Mesothelial cell of epicardium (in vitro differentiated cells): ENCODE data around the gene JAM3. TPM values are rescaled to one million over a fixed set of nuclear protein-coding genes. Genes with fewer than 3 reads are reported as not detected.

ENCODE experiments used
- DNase-seq, 2 experiments: peaks; one replicate each; pipeline ENCODE4 v3.0.0; 2021; ENCODE audit warnings: low spot score in 2 of 2; ENCODE audit not compliant: unreplicated experiment in 2 of 2
- H3K27ac Mint-ChIP-seq: 2 replicates; pipeline ENCODE4 v1.8.0; 2021; ENCODE audit warnings: mixed read lengths
- H3K27me3 Mint-ChIP-seq: 2 replicates; pipeline ENCODE4 v1.8.0; 2021; ENCODE audit warnings: low read depth, mixed read lengths
- H3K36me3 Mint-ChIP-seq: 2 replicates; pipeline ENCODE4 v1.8.0; 2021; ENCODE audit warnings: mixed read lengths
- H3K4me1 Mint-ChIP-seq: 2 replicates; pipeline ENCODE4 v1.8.0; 2021; ENCODE audit warnings: mixed read lengths
- H3K4me3 Mint-ChIP-seq: 2 replicates; pipeline ENCODE4 v1.8.0; 2021; ENCODE audit warnings: mild to moderate bottlenecking, moderate library complexity, mixed read lengths
- H3K9me3 Mint-ChIP-seq: 2 replicates; pipeline ENCODE4 v1.8.0; 2021; ENCODE audit warnings: mixed read lengths
- total RNA-seq: library from RNA; stranded (reverse); gene quantifications from 3 replicates; pipeline ENCODE4 v1.2.1, GENCODE V29; 2021
- TF ChIP-seq, protein P1 (sequence below): fragments of 200-600 bp; sonication (generic); IDR thresholded peaks from one replicate; pipeline ENCODE4 v1.5.0; 2021; ENCODE audit warnings: antibody characterized with exemption; ENCODE audit not compliant: unreplicated experiment

JAM3 gene
- total RNA-seq, 1 donor from 2014 or later, result 36.2 TPM

DNA sequence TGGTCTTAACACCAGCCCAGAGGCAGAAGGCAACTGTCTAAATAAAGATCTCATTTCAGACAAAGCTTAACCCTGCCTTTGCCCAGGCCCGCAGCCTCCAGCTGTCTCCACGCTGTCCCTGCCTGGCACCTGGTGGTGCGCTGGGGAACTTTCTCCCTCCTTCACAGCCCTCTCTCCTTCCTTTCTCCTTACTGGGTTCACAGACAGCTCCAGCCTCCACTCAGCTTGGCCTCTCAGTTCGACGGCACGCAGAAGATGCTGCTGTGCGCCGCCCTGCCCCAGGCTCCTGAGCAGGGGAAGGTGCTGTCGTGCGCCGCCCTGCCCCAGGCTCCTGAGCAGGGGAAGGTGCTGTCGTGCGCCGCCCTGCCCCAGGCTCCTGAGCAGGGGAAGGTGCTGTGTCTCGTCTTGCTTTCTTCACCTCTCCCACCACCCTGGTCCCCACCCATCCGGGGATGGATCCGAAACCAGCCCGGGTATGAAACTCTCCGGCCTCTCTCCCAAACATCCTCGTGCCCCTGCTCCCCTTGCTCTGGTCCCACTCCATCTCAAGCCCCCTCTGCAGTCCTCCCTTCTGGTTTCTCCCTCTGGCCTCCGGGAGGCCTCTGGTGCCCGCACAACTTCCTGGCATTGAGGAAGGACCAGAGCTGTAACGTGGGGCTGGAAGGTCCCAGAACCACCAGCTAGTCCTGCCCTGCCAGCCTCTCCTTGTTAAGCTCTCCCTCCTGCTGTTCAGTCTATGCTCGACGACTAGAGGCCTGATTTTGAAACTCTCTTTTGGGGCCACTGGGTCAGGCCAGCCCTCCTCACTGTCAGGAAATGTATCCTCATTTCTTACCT, 22.9 kb upstream of the JAM3 start:
- no peak overlapping the region for H3K4me3 Mint-ChIP-seq
- H3K36me3 Mint-ChIP-seq, result no peaks in the 10 kb centered on the region
- no peak for DNase-seq
- H3K9me3 Mint-ChIP-seq, result no peaks in the 10 kb centered on the region
- peaks cover 39% of the 10 kb centered on the region for H3K27me3 Mint-ChIP-seq
- H3K27ac Mint-ChIP-seq, result no peak overlapping the region
- TF ChIP-seq, protein P1, sequence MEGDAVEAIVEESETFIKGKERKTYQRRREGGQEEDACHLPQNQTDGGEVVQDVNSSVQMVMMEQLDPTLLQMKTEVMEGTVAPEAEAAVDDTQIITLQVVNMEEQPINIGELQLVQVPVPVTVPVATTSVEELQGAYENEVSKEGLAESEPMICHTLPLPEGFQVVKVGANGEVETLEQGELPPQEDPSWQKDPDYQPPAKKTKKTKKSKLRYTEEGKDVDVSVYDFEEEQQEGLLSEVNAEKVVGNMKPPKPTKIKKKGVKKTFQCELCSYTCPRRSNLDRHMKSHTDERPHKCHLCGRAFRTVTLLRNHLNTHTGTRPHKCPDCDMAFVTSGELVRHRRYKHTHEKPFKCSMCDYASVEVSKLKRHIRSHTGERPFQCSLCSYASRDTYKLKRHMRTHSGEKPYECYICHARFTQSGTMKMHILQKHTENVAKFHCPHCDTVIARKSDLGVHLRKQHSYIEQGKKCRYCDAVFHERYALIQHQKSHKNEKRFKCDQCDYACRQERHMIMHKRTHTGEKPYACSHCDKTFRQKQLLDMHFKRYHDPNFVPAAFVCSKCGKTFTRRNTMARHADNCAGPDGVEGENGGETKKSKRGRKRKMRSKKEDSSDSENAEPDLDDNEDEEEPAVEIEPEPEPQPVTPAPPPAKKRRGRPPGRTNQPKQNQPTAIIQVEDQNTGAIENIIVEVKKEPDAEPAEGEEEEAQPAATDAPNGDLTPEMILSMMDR, result peak; percentile 33
- H3K4me1 Mint-ChIP-seq, result peaks cover 10% of the 10 kb centered on the region

DNA sequence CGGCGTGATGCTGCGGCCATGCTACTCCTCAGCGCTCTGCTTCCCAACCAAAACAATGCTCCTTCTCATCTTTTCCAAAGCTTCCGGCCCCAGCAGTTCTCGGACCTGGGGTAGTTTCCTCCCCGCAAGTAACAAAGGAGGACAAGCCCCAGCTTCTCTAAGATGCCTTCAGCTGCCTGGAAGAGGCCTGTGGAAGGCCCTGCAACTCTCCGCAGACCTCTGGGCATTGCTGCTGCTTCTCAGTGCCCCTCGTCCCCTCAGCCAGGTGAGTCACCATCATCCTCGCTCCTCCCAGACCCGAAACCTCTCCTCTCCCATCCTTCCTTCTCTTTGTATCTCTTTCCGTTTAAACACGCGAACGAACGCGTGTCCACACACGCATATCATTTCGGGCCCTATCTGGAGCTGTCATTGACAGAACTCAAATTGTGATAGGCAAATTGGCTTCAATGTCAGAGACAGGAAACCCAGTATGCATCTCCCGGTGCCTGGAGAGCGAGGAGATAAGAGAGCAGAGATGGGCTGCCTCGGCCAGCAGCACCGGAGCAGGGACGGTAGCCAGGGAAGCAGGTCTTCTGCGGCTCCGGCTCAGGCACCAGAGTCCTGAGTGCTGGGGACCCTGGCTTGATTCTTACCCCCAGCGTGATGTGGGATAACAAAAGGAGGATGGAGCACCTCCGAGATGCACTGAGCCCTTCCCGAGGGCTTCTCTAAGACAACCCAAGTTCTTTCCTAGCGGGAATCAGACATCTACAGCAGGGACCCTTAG, 22.0 kb upstream of the JAM3 start:
- Mint-ChIP-seq H3K27me3 (peaks cover 39% of the 10 kb centered on the region), H3K9me3 (no peaks in the 10 kb centered on the region), H3K4me1 (peaks cover 7% of the 10 kb centered on the region), H3K4me3 (no peak overlapping the region), H3K27ac (no peak overlapping the region), H3K36me3 (no peaks in the 10 kb centered on the region)
- DNase-seq, result no peak
- TF ChIP-seq, protein P1, result no peak

DNA sequence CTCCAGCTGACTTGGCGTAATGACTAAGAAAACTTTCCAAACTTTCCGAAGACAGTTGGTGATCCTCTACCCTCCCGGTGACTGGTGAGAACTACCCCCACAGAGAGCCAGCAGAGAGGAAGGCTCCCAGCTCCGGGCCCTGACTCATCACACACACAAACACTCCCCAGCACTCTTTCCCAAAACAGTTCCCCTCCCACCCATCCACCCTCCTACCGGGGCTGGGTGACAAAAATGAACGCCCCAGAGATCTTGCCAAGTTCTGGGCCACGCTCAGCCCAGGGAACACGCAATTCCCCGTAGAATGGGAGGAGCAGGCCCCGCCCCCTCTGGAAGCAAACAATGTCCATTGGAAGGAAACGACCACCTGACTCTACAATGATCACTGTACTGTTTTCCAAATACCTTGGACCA, 21.3 kb upstream of the JAM3 start:
- Mint-ChIP-seq H3K9me3 (no peaks in the 10 kb centered on the region), H3K27ac (no peak overlapping the region), H3K27me3 (peaks cover 41% of the 10 kb centered on the region), H3K4me1 (peaks cover 9% of the 10 kb centered on the region), H3K4me3 (no peak overlapping the region), H3K36me3 (no peaks in the 10 kb centered on the region)
- TF ChIP-seq, protein P1, result no peak
- no peak for DNase-seq

DNA sequence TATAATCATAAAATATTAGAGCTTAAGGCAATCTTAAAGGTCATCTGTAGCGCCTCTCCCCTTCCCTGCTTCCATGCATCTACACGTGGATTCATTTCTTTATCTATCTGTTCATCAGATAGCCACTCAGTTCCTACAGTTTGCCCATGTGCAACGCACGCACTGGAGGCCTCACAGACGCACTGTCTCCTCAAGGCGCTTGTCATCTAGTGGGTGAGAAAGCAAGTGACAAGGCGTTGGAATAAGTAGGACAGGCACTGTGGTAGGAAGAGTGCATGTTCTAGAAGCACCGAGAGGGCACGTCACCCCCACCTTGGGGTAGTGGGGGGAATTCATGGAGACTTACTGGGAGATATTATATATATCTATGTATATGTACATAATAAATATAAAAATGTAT, 20.8 kb upstream of the JAM3 start:
- Mint-ChIP-seq H3K9me3 (no peaks in the 10 kb centered on the region), H3K4me3 (no peak overlapping the region), H3K27ac (no peak overlapping the region), H3K27me3 (peaks cover 43% of the 10 kb centered on the region), H3K36me3 (no peaks in the 10 kb centered on the region), H3K4me1 (peaks cover 10% of the 10 kb centered on the region)
- no peak for DNase-seq
- TF ChIP-seq, protein P1, result no peak

DNA sequence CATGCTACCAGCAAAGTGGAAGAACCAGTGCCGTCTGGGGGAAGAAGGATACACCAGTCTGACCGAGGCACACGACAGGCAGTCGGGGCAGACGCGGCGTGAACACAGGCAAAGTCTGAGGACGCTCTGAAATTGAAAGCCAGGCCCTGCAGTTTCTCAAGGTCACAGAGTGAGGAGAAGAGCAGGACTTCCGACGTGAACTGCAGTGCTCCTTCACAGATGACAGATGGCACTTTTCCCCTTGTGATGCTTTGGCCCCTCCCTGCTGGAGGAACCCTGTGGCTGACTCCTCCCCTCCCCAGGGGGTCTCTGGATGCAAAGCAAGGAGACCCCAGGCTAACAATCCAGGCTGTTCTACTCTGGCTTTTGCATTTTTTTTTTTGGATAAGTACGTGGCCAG, 19.6 kb upstream of the JAM3 start:
- Mint-ChIP-seq H3K36me3 (no peaks in the 10 kb centered on the region), H3K9me3 (no peaks in the 10 kb centered on the region), H3K4me1 (peaks cover 10% of the 10 kb centered on the region), H3K27me3 (peaks cover 43% of the 10 kb centered on the region), H3K4me3 (no peak overlapping the region), H3K27ac (no peak overlapping the region)
- TF ChIP-seq, protein P1, result no peak
- DNase-seq, result no peak
